Gastrocnemius medialis (tissue), 4 donors: ENCODE results near the gene OR52M1. TPM values are rescaled to one million over a fixed set of nuclear protein-coding genes. Genes with fewer than 3 reads are reported as not detected.

ENCODE experiments used
- ATAC-seq, 2 donors: fragments of 150-250 bp; one replicate each; pipeline ENCODE4 v1.9.1; 2016
- DNase-seq, 2 donors: peaks; one replicate each; pipeline ENCODE4 v3.0.0-alpha.2; 2019
- H3K27ac ChIP-seq, 4 donors: fragments of 200-600 bp; sonication (generic); 1 replicate in 1 of 4; 2 replicates in 3 of 4; pipeline ENCODE4 v1.5.1; 2016 to 2018; ENCODE audit warnings: mild to moderate bottlenecking in 2 of 4, moderate library complexity in 1 of 4
- H3K27me3 ChIP-seq, 3 donors: fragments of 200-600 bp; sonication (generic) in 2 of 3; 1 replicate in 1 of 3; 2 replicates in 2 of 3; pipeline versions ENCODE4 v1.5.1 to v1.6.0; 2016 to 2019; ENCODE audit warnings: mild to moderate bottlenecking in 1 of 3, moderate library complexity in 1 of 3
- H3K36me3 ChIP-seq, 2 donors: fragments of 200-600 bp; sonication (generic) in 1 of 2; one replicate each; pipeline ENCODE4 v1.5.1; 2017 to 2018
- H3K4me1 ChIP-seq, 2 donors: fragments of 200-600 bp; sonication (generic) in 1 of 2; one replicate each; pipeline ENCODE4 v1.5.1; 2016 to 2017; ENCODE audit warnings: mild to moderate bottlenecking in 2 of 2
- H3K4me3 ChIP-seq, 4 donors: fragments of 200-600 bp; sonication (generic) in 3 of 4; 1 replicate in 1 of 4; 2 replicates in 3 of 4; pipeline ENCODE4 v1.5.1; 2016 to 2019; ENCODE audit warnings: mild to moderate bottlenecking in 2 of 4
- H3K9me3 ChIP-seq, 3 donors: fragments of 200-600 bp; sonication (generic) in 2 of 3; 1 replicate in 1 of 3; 2 replicates in 2 of 3; pipeline ENCODE4 v1.5.1; 2016 to 2019
- POLR2A ChIP-seq, 2 donors: fragments of 450-650 bp; IDR thresholded peaks; one replicate each; pipeline ENCODE4 v1.6.1; 2017; ENCODE audit warnings: antibody characterized with exemption in 2 of 2, mild to moderate bottlenecking in 2 of 2, moderate library complexity in 2 of 2
- in situ Hi-C, 4 donors: fragments of 200-750 bp; cut with MboI; loops; one replicate each; pipeline versions ENCODE4 v1.15.0 to v1.8.0; 2017; ENCODE audit warnings: low sequenced_read_pairs in 4 of 4
- intact Hi-C: fragments of 100-400 bp; cut with DNase I; formaldehyde crosslinking; loops from one replicate; pipeline ENCODE4 v1.15.1; 2023; ENCODE audit warnings: low total_unique reads
- total RNA-seq, 4 donors: library from RNA; depleted of rRNA; stranded (reverse); fragments of >200 nt; gene quantifications; one replicate each; pipeline versions ENCODE4 v1.1.0 to v1.2.3, GENCODE V29; 2016
- TF ChIP-seq, protein P1 (sequence below), 5 experiments: fragments of 450-650 bp in 3 of 5; fragments of 200-600 bp in 2 of 5; sonication (generic) in 2 of 5; IDR thresholded peaks in 4 of 5; conservative IDR thresholded peaks in 1 of 5; 1 replicate in 4 of 5; 2 replicates in 1 of 5; pipeline ENCODE4 v1.5.1; 2016 to 2019; ENCODE audit warnings: antibody characterized with exemption in 5 of 5, mild to moderate bottlenecking in 3 of 5, moderate library complexity in 3 of 5

Gene OR52M1
- total RNA-seq, 4 donors from 2014 or later, result not detected

DNA sequence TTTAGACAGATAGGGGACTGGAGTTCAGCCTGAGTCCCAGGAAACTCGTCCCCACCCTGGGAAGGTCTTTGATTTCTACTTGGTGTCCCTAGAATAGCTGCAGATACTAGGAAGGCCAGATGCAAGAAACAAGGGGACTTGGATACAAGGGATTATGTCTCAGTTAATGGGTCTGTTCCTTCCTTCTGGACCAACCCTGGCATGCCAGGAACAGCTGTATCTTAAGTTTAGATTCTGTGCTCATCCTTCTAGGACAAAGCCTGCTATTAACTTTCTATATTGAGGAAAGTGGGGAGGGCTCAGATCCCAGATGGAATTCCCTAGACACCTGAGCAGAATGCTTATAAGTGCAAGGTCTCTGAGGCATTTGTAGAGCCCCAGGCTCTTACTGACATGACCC is 3.9 kb upstream of the OR52M1 start:
- H3K36me3 ChIP-seq, result no peaks in the 10 kb centered on the region
- no peak for TF ChIP-seq POLR2A (IDR thresholded peaks at IDR 0.05)
- TF ChIP-seq, protein P1, sequence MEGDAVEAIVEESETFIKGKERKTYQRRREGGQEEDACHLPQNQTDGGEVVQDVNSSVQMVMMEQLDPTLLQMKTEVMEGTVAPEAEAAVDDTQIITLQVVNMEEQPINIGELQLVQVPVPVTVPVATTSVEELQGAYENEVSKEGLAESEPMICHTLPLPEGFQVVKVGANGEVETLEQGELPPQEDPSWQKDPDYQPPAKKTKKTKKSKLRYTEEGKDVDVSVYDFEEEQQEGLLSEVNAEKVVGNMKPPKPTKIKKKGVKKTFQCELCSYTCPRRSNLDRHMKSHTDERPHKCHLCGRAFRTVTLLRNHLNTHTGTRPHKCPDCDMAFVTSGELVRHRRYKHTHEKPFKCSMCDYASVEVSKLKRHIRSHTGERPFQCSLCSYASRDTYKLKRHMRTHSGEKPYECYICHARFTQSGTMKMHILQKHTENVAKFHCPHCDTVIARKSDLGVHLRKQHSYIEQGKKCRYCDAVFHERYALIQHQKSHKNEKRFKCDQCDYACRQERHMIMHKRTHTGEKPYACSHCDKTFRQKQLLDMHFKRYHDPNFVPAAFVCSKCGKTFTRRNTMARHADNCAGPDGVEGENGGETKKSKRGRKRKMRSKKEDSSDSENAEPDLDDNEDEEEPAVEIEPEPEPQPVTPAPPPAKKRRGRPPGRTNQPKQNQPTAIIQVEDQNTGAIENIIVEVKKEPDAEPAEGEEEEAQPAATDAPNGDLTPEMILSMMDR (IDR thresholded peaks at IDR 0.05 in 4 of 5, conservative IDR thresholded peaks at IDR 0.05 in 1 of 5), result no peak
- no peaks in the 10 kb centered on the region for H3K4me1 ChIP-seq
- H3K9me3 ChIP-seq, result no peaks in the 10 kb centered on the region
- no peak for DNase-seq
- intact Hi-C loops, result no loop called here
- no peak overlapping the region for H3K27ac ChIP-seq
- no peaks in the 10 kb centered on the region for H3K27me3 ChIP-seq
- in situ Hi-C loops, result no loop called here
- H3K4me3 ChIP-seq, result no peak overlapping the region
- ATAC-seq, result no peak

DNA sequence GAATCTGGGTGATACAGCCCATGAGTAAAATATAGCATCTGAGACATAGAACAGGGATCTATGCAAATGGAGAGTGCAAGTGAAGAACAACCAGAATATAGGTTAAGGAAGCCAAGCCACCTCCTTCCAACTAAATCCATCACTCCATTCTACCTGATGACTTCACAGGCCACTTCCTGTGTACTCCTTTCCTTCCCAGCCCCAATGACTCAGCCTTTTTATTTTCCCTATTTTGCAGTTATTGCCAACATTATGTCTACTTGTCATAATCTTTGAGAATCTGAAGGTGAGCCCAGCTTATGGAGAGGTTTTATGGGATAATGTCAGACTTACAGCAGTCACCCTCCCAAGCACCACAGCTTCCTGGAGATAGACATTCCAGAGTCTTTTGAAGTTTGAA is 1.4 kb upstream of the OR52M1 start:
- no peaks in the 10 kb centered on the region for H3K4me1 ChIP-seq
- TF ChIP-seq POLR2A (IDR thresholded peaks at IDR 0.05), result no peak
- TF ChIP-seq, protein P1 (IDR thresholded peaks at IDR 0.05 in 4 of 5, conservative IDR thresholded peaks at IDR 0.05 in 1 of 5), result no peak
- H3K27me3 ChIP-seq, result no peaks in the 10 kb centered on the region
- intact Hi-C loops (no loop called here), in situ Hi-C loops (no loop called here)
- no peaks in the 10 kb centered on the region for H3K9me3 ChIP-seq
- no peak overlapping the region for H3K4me3 ChIP-seq
- no peak overlapping the region for H3K27ac ChIP-seq
- ATAC-seq, result no peak
- H3K36me3 ChIP-seq, result no peaks in the 10 kb centered on the region
- DNase-seq, result no peak

DNA sequence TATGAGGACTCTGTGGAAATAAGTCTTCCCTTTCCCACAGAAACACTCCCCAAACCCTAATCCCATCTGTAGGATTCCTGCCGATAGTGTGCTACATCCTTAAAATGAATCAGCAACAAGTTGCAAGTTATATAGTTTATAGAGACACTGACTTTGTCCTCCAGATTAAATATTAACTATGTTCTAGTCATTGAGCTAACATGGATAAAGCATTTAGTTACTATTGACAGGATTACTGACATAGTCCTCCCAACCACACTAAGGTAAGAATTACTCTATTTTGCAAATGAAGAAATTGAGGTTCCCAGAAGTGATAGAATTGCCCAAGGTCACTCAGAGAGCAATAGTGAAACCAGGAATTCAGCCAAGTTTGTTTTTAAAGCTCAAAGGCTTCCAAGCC is 1.9 kb downstream of the OR52M1 start:
- Histone ChIP-seq H3K4me3 (no peak overlapping the region), H3K4me1 (no peaks in the 10 kb centered on the region), H3K9me3 (no peaks in the 10 kb centered on the region), H3K27me3 (no peaks in the 10 kb centered on the region), H3K27ac (no peak overlapping the region), H3K36me3 (no peaks in the 10 kb centered on the region)
- in situ Hi-C loops (no loop called here), intact Hi-C loops (no loop called here)
- ATAC-seq (no peak), DNase-seq (no peak)
- no peak for TF ChIP-seq POLR2A (IDR thresholded peaks at IDR 0.05)
- TF ChIP-seq, protein P1 (IDR thresholded peaks at IDR 0.05 in 4 of 5, conservative IDR thresholded peaks at IDR 0.05 in 1 of 5), result no peak

DNA sequence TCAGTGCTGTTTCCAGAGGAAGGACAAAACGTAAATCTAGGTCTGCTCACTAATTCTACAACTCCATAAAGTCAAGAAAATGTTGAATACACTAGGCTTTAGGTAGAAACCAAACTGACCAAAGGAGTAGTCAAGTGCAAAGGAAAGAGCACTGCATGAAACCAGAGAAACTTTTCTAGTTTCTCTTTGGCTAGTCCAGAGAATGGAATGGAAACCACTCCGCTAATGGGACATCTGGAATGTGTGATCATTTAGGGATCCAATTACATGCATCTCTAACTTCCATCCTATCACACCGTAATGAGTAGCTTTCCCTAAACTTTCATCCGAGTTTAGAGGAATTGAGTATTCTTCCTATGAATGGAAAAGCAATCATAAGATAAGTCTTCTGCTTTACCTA is 2.4 kb downstream of the OR52M1 start:
- ATAC-seq, result no peak
- Histone ChIP-seq H3K4me3 (no peak overlapping the region), H3K4me1 (no peaks in the 10 kb centered on the region), H3K27me3 (no peaks in the 10 kb centered on the region), H3K36me3 (no peaks in the 10 kb centered on the region), H3K9me3 (no peaks in the 10 kb centered on the region), H3K27ac (no peak overlapping the region)
- no peak for DNase-seq
- intact Hi-C loops (no loop called here), in situ Hi-C loops (no loop called here)
- TF ChIP-seq, protein P1 (IDR thresholded peaks at IDR 0.05 in 4 of 5, conservative IDR thresholded peaks at IDR 0.05 in 1 of 5), result no peak
- no peak for TF ChIP-seq POLR2A (IDR thresholded peaks at IDR 0.05)

DNA sequence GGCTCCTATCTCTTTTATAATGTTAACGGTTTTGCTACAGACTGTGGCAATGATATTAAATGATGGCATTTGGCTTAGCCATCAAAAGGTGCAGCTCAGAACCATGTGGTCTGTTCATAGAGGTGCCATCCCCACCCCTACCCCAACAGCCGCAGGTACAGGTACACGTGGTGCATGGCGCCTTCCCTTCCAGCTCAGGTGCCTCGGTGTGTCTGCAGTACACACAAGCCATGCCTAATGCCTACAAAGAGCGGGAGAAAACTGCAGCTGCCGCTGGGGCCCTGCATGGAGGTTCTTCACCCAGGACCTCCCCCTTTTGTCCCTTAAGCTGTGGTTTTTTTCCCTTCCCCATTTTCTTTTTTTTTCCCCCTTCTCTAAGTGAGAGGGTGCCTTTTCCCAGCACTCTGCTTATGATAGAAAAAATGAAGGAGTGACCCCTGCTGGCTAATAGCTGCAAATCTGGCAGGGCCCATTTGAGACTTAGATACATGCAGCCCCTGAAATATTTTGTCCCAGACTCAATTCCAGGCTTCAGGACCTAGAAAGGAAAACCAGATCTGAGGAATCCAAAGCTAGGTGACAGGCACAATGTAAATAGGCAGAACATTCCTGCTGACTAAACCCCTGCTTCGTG is 6.5 kb downstream of the OR52M1 start:
- Histone ChIP-seq H3K27me3 (no peaks in the 10 kb centered on the region), H3K4me1 (no peaks in the 10 kb centered on the region), H3K9me3 (no peaks in the 10 kb centered on the region), H3K27ac (no peak overlapping the region), H3K4me3 (no peak overlapping the region), H3K36me3 (no peaks in the 10 kb centered on the region)
- TF ChIP-seq, protein P1 (IDR thresholded peaks at IDR 0.05 in 4 of 5, conservative IDR thresholded peaks at IDR 0.05 in 1 of 5), result no peak
- TF ChIP-seq POLR2A (IDR thresholded peaks at IDR 0.05), result no peak
- ATAC-seq (no peak), DNase-seq (no peak)
- intact Hi-C loops, result no loop called here
- in situ Hi-C loops, result no loop called here
